Measurements from ENCODE around the gene HDAC5. TPM values are rescaled to one million over a fixed set of nuclear protein-coding genes. Genes with fewer than 3 reads are reported as not detected.

The HDAC5 gene
- total RNA-seq, 1 donor from 2014 or later: 34.1 TPM

DNA sequence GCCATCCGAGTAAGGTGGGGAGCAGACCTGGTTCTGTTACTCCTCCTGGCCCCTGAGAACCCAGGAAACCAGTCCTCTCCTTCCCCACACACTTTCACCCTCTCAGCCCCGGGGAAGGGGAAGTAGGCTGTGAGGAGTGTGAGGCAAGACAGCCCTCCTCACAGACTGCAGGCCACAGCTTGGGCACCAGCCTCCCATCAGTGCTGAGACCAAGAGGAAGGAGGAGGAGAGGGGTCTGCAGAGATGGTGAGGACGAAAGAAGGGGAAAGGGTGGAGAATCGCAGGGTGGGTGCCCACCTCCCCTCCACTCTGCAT, 45.9 kb downstream of the HDAC5 start:
- H3K9me3 Mint-ChIP-seq: no peaks in the 10 kb centered on the region
- peaks cover 28% of the 10 kb centered on the region for H3K36me3 Mint-ChIP-seq
- no peak for DNase-seq (ENCODE audit: low spot score in 2 of 2, unreplicated experiment in 2 of 2)
- TF ChIP-seq, protein P1, sequence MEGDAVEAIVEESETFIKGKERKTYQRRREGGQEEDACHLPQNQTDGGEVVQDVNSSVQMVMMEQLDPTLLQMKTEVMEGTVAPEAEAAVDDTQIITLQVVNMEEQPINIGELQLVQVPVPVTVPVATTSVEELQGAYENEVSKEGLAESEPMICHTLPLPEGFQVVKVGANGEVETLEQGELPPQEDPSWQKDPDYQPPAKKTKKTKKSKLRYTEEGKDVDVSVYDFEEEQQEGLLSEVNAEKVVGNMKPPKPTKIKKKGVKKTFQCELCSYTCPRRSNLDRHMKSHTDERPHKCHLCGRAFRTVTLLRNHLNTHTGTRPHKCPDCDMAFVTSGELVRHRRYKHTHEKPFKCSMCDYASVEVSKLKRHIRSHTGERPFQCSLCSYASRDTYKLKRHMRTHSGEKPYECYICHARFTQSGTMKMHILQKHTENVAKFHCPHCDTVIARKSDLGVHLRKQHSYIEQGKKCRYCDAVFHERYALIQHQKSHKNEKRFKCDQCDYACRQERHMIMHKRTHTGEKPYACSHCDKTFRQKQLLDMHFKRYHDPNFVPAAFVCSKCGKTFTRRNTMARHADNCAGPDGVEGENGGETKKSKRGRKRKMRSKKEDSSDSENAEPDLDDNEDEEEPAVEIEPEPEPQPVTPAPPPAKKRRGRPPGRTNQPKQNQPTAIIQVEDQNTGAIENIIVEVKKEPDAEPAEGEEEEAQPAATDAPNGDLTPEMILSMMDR (IDR thresholded peaks at IDR 0.05; ENCODE audit: unreplicated experiment): no peak
- no peak overlapping the region for H3K4me3 Mint-ChIP-seq
- H3K27ac Mint-ChIP-seq: no peak overlapping the region
- H3K4me1 Mint-ChIP-seq: peaks cover 4% of the 10 kb centered on the region
- no peaks in the 10 kb centered on the region for H3K27me3 Mint-ChIP-seq (ENCODE audit: low read depth)

DNA sequence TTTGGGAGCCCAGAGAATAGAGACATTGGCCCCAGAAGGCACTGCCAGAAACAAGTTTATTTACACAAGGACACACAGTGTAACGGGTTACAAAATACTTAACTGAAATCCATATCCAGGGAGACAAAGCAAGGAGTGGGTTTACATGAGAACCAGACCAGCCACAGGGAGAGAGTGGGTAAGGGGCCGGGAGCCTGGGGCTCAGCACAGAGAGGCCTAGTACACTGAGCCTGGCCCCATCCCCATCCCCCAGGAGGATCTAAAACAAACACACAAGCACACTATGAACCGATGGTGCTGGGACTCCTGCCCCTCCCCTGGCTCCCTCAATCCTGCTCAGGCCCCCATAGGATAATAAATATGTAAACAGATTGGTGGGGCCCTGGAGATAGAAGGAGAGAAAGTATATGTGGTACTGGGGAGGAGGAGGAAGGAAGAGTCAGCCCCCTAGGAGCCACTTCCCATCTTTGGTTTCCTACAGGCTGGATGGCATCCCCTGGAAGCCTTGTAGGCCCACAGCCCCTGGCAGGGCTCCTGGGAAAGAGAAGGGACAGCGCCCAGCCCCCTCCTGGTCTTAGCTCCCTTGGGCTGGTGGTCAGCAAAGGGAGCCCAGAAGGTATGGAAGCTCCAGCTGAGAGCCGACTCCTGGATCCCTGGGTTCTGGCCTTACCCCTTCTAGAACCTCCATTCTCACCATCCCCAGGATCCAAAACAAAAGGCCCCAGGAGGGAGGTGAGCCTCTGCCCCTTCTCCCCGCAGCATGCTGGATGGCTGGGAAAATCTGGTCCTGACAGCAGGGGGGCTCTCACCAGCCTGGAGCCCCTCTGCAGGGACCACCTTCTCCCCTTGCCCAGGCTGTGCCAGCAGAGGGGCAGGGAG, 46.5 kb downstream of the HDAC5 start:
- Mint-ChIP-seq H3K36me3 (peaks cover 23% of the 10 kb centered on the region), H3K4me1 (peaks cover 6% of the 10 kb centered on the region), H3K27me3 (ENCODE audit: low read depth) (no peaks in the 10 kb centered on the region), H3K4me3 (no peak overlapping the region), H3K27ac (no peak overlapping the region), H3K9me3 (no peaks in the 10 kb centered on the region)
- TF ChIP-seq, protein P1 (IDR thresholded peaks at IDR 0.05; ENCODE audit: unreplicated experiment): no peak
- no peak for DNase-seq (ENCODE audit: low spot score in 2 of 2, unreplicated experiment in 2 of 2)

DNA sequence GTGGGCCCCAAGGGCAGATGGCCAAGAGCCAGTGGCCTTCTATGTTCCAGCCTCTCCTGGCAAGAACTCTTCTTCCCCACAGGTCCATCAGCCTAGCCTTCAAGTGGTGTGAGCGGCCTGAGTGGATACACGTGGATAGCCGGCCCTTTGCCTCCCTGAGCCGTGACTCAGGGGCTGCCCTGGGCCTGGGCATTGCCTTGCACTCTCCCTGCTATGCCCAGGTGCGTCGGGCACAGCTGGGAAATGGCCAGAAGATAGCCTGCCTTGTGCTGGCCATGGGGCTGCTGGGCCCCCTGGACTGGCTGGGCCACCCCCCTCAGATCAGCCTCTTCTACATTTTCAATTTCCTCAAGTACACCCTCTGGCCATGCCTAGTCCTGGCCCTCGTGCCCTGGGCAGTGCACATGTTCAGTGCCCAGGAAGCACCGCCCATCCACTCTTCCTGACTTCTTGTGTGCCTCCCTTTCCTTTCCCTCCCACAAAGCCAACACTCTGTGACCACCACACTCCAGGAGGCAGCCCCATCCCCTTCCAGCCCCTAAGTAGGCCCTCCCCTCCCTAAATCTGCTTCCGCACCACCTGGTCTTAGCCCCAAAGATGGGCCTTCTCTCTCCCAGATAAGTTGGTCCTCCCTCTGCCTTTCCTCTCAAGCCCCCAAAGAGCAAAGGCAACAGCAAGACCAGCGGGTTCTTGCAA, 47.7 kb downstream of the HDAC5 start:
- H3K4me3 Mint-ChIP-seq: no peak overlapping the region
- DNase-seq (ENCODE audit: low spot score in 2 of 2, unreplicated experiment in 2 of 2): no peak
- no peak overlapping the region for H3K27ac Mint-ChIP-seq

DNA sequence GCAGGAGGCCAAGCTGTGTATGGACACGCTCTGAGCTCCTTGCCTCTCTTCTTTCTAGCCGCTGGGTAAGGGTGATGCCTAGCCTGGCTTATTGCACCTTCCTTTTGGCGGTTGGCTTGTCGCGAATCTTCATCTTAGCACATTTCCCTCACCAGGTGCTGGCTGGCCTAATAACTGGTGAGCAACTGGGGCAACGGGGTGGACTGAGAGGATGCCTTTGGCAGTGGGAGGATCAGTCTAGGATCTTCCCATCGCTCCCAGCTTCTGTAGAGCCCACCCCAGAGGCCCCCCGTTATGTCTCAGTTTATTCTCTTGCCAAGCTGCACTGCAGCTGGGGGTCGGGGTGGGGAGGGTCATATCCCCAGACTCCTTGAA, 48.5 kb downstream of the HDAC5 start:
- Mint-ChIP-seq H3K27ac (no peak overlapping the region), H3K36me3 (peaks cover 17% of the 10 kb centered on the region)

More for the DNA sequence above, 47.7 kb downstream of the HDAC5 start:
- Mint-ChIP-seq H3K9me3 (no peaks in the 10 kb centered on the region), H3K4me1 (peaks cover 16% of the 10 kb centered on the region), H3K27me3 (ENCODE audit: low read depth) (no peaks in the 10 kb centered on the region), H3K36me3 (peaks cover 22% of the 10 kb centered on the region)
- TF ChIP-seq, protein P1 (IDR thresholded peaks at IDR 0.05; ENCODE audit: unreplicated experiment): no peak

DNA sequence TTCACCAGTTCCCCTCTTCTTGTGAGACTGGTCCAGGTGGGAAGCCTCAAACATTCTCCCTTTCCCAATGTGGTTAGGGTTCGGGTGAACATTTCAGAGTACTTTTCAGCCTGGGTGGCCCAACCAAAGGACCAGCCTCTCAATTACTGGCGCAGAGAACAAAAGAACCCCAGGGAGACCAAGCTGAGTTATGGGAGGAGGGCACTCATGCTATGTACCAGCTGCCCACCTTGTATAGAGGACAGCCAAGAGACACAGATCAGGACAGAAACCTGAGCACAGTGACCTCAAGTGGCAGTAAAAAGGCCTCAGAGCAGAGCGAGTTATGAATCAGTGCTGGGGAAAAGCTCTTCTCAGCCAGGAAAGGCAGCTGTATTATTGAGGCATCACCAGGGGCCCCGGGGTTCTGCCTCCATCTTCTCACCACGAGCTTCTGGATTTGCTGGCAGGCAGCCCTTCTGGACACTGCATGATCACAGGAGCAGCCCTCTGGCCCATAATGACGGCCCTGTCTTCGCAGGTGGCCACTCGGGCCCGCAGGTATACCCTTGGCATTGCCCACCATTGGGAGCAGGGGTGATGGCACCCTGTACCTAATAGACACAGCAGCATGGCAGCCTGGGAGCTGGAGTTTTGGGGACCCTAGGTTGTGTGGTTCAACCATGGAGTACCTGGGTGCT, 49.1 kb downstream of the HDAC5 start:
- H3K36me3 Mint-ChIP-seq: peaks cover 15% of the 10 kb centered on the region
- H3K9me3 Mint-ChIP-seq: no peaks in the 10 kb centered on the region
- TF ChIP-seq, protein P1 (IDR thresholded peaks at IDR 0.05; ENCODE audit: unreplicated experiment): no peak
- no peak overlapping the region for H3K27ac Mint-ChIP-seq
- H3K27me3 Mint-ChIP-seq (ENCODE audit: low read depth): no peaks in the 10 kb centered on the region
- no peak for DNase-seq (ENCODE audit: low spot score in 2 of 2, unreplicated experiment in 2 of 2)
- H3K4me3 Mint-ChIP-seq: no peak overlapping the region
- peaks cover 25% of the 10 kb centered on the region for H3K4me1 Mint-ChIP-seq

More for the DNA sequence above, 48.5 kb downstream of the HDAC5 start:
- TF ChIP-seq, protein P1 (IDR thresholded peaks at IDR 0.05; ENCODE audit: unreplicated experiment): no peak
- H3K27me3 Mint-ChIP-seq (ENCODE audit: low read depth): no peaks in the 10 kb centered on the region
- no peaks in the 10 kb centered on the region for H3K9me3 Mint-ChIP-seq
- peaks cover 22% of the 10 kb centered on the region for H3K4me1 Mint-ChIP-seq
- H3K4me3 Mint-ChIP-seq: no peak overlapping the region
- DNase-seq (ENCODE audit: low spot score in 2 of 2, unreplicated experiment in 2 of 2): no peak
